GM12878 (cell line): Measurements from ENCODE around the gene CCL3. TPM values are rescaled to one million over a fixed set of nuclear protein-coding genes. Genes with fewer than 3 reads are reported as not detected.

Experiments used
- ATF7 ChIP-seq: fragments of 450-650 bp; IDR thresholded peaks from 2 replicates; pipeline ENCODE4 v1.6.1; 2016; ENCODE audit warnings: low read depth, mild to moderate bottlenecking
- BCL11A ChIP-seq: IDR thresholded peaks from 2 replicates; pipeline ENCODE4 v1.6.1; 2011; ENCODE audit warnings: low read depth, low read length
- CUX1 ChIP-seq: IDR thresholded peaks from 2 replicates; pipeline ENCODE4 v1.6.1; 2012; ENCODE audit warnings: improper control_type of control experiment, low read depth, low read length; ENCODE audit not compliant: insufficient replicate concordance
- E2F4 ChIP-seq: IDR thresholded peaks from 2 replicates; pipeline ENCODE4 v1.6.1; 2012; ENCODE audit warnings: low read depth, low read length, improper control_type of control experiment
- EED ChIP-seq: sonication (generic); IDR thresholded peaks from 2 replicates; pipeline ENCODE4 v1.6.1; 2016; ENCODE audit warnings: antibody characterized with exemption, low read depth
- EGR1 ChIP-seq, 2 experiments: IDR thresholded peaks; 1 replicate in 1 of 2; 2 replicates in 1 of 2; pipeline ENCODE4 v1.6.1; 2011 to 2012; ENCODE audit warnings: low read depth in 2 of 2, low read length in 2 of 2, borderline replicate concordance in 1 of 2, mild to moderate bottlenecking in 1 of 2, moderate library complexity in 1 of 2
- ETV6 ChIP-seq, 2 experiments: fragments of 450-650 bp in 1 of 2; IDR thresholded peaks in 1 of 2; conservative IDR thresholded peaks in 1 of 2; 2 replicates each; pipeline ENCODE4 v1.6.1; 2014; ENCODE audit warnings: antibody characterized with exemption in 1 of 2, borderline replicate concordance in 1 of 2, low read depth in 1 of 2, mild to moderate bottlenecking in 1 of 2, moderate library complexity in 1 of 2
- HDAC6 ChIP-seq: fragments of 200-600 bp; sonication (generic); IDR thresholded peaks from one replicate; pipeline ENCODE4 v1.8.0; 2017; ENCODE audit warnings: antibody characterized with exemption; ENCODE audit not compliant: unreplicated experiment
- IKZF1 ChIP-seq: fragments of 450-650 bp; conservative IDR thresholded peaks from 2 replicates; pipeline ENCODE4 v1.6.1; 2017; ENCODE audit warnings: antibody characterized with exemption, mild to moderate bottlenecking
- IKZF2 ChIP-seq, 2 experiments: fragments of 450-650 bp; IDR thresholded peaks; 2 replicates each; pipeline ENCODE4 v1.6.1; 2017; ENCODE audit warnings: mild to moderate bottlenecking in 2 of 2, moderate library complexity in 2 of 2
- JUNB ChIP-seq: IDR thresholded peaks from 2 replicates; pipeline ENCODE4 v1.6.1; 2016; ENCODE audit warnings: antibody characterized with exemption, mild to moderate bottlenecking
- MEF2B ChIP-seq: fragments of 450-650 bp; IDR thresholded peaks from 2 replicates; pipeline ENCODE4 v1.6.1; 2018; ENCODE audit warnings: mild to moderate bottlenecking, moderate library complexity; ENCODE audit not compliant: partially characterized antibody, poor library complexity, severe bottlenecking
- NFIC ChIP-seq: IDR thresholded peaks from 2 replicates; pipeline ENCODE4 v1.6.1; 2012; ENCODE audit warnings: low read depth, mild to moderate bottlenecking, inconsistent platforms, low read length, moderate library complexity
- SMAD1 ChIP-seq: fragments of 450-650 bp; IDR thresholded peaks from 2 replicates; pipeline ENCODE4 v1.6.1; 2018; ENCODE audit warnings: mild to moderate bottlenecking, low read depth; ENCODE audit not compliant: partially characterized antibody
- SMAD5 ChIP-seq: IDR thresholded peaks from 2 replicates; pipeline ENCODE4 v1.6.1; 2016; ENCODE audit warnings: antibody characterized with exemption, low read depth
- SMARCA5 ChIP-seq: fragments of 450-650 bp; IDR thresholded peaks from 2 replicates; pipeline ENCODE4 v1.6.1; 2017; ENCODE audit warnings: mild to moderate bottlenecking
- SMC3 ChIP-seq: IDR thresholded peaks from 2 replicates; pipeline ENCODE4 v1.6.1; 2011; ENCODE audit warnings: low read length, improper control_type of control experiment, borderline replicate concordance
- TARDBP ChIP-seq: IDR thresholded peaks from 2 replicates; pipeline ENCODE4 v1.6.1; 2016; ENCODE audit warnings: borderline replicate concordance
- TCF7 ChIP-seq: IDR thresholded peaks from 2 replicates; pipeline ENCODE4 v1.6.1; 2014; ENCODE audit warnings: antibody characterized with exemption, borderline replicate concordance
- ZBED1 ChIP-seq: IDR thresholded peaks from 2 replicates; pipeline ENCODE4 v1.6.1; 2016; ENCODE audit warnings: borderline replicate concordance
- ZNF217 ChIP-seq: fragments of 450-650 bp; IDR thresholded peaks from 2 replicates; pipeline ENCODE4 v1.6.1; 2017; ENCODE audit warnings: antibody characterized with exemption, mild to moderate bottlenecking
- ZNF24 ChIP-seq: fragments of 450-650 bp; IDR thresholded peaks from 2 replicates; pipeline ENCODE4 v1.6.1; 2017; ENCODE audit warnings: antibody characterized with exemption, mild to moderate bottlenecking
- polyA plus RNA-seq, 11 experiments: library from polyadenylated mRNA; depleted of rRNA in 4 of 11; unstranded in 6 of 11; stranded (reverse) in 5 of 11; fragments of >200 nt; fragmentation: Nextera tagmentation in 4 of 11; fragmentation: Illumina TruSeq in 1 of 11; extraction: Ambion mirVana in 4 of 11; extraction: Trizol in 1 of 11; gene quantifications; 1 replicate in 1 of 11; 2 replicates in 10 of 11; pipeline versions ENCODE4 v1.2.1 to v1.2.3, GENCODE V29; 2011 to 2016; ENCODE audit warnings: inconsistent platforms in 2 of 11, missing spikeins in 2 of 11, low read depth in 1 of 11
- total RNA-seq, 4 experiments: library from RNA; depleted of rRNA in 3 of 4; stranded (reverse); fragments of >200 nt in 3 of 4; fragmentation: Illumina TruSeq in 1 of 4; extraction: Trizol in 1 of 4; gene quantifications; 2 replicates each; pipeline versions ENCODE4 v1.2.1 to v1.2.3, GENCODE V29; 2013 to 2021
- TF ChIP-seq, protein P1 (sequence below): fragments of 450-650 bp; IDR thresholded peaks from 2 replicates; pipeline ENCODE4 v1.6.1; 2017; ENCODE audit warnings: low read depth, mild to moderate bottlenecking, moderate library complexity

CCL3 gene
- total and polyA plus RNA-seq, 10 of the 15 experiments (the other 5 are each of a cell fraction or from before 2014, with no cell fraction given) = 96.5 to 1,488 (median 199) TPM

DNA sequence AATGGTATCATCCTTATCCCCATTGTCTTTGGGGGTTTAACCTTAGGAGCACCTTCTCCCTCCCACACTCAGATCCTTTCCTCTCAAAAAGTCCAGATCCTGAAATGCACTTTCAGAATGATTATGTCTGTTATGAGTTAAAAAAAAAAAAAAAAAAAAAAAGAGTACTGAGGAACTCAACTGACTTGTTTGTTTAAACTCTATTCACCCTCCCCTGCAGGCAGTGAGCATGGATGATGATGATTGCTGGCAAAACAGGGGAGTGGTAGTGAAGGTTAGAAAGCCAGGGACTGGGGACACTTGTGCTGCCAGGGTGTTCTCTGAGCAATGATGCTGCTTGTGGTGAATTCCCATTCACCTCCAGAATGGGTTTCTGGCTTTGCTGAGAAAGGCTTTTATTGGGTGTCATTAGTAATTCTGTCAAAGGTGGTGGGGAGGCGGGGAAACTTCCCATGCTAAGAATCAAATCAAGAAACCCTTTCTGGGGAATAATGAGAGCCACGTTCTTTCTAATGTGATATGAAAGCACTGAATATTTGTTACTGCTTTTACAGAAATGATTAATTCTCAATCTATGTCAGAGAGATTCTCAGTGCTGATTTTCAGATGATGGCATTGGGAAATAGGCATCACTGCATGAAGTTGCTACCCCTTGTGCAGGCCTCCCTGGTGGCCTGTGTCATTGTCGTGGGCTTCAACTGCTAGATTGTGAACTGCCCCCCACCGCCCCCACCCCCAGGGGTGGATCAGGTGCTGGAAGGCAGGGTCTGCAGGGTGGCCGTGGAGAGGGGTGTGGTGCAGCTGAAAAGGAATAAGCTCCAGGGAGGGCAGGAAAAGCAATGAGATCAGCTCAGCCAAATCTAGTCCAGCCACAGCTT is 27.8 kb upstream of the CCL3 start (continued):
- TF ChIP-seq, protein P1, sequence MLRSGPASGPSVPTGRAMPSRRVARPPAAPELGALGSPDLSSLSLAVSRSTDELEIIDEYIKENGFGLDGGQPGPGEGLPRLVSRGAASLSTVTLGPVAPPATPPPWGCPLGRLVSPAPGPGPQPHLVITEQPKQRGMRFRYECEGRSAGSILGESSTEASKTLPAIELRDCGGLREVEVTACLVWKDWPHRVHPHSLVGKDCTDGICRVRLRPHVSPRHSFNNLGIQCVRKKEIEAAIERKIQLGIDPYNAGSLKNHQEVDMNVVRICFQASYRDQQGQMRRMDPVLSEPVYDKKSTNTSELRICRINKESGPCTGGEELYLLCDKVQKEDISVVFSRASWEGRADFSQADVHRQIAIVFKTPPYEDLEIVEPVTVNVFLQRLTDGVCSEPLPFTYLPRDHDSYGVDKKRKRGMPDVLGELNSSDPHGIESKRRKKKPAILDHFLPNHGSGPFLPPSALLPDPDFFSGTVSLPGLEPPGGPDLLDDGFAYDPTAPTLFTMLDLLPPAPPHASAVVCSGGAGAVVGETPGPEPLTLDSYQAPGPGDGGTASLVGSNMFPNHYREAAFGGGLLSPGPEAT = peak; percentile 72; the same call in 1 of the 2 replicates
- TF ChIP-seq ATF7 (peak; percentile 69), EGR1 (IDR thresholded peaks at IDR 0.05; ENCODE audit: borderline replicate concordance in 1 of 2, low read depth in 2 of 2, low read length in 2 of 2) (0 out of 3 replicates have a peak, but pooled peaks of 1 of the 2 experiments have one; percentile 4), IKZF1 (peak; percentile 71), ZBED1 (peak; percentile 43; the same call in 1 of the 2 replicates), IKZF2 (IDR thresholded peaks at IDR 0.05) (peak; percentile 84), ZNF217 (0 out of 2 replicates have a peak, but pooled peaks have one; percentile 31), MEF2B (peak; percentile 32), SMC3 (no peak), BCL11A (peak; percentile 53; the same call in 1 of the 2 replicates), EED (peak; percentile 73), SMARCA5 (no peak; the same call in 1 of the 2 replicates), SMAD5 (no peak), ZNF24 (no peak), HDAC6 (no peak), TCF7 (0 out of 2 replicates have a peak, but pooled peaks have one; percentile 15), ETV6 (conservative IDR thresholded peaks at IDR 0.05 in 1 of 2, IDR thresholded peaks at IDR 0.05 in 1 of 2; ENCODE audit: borderline replicate concordance in 1 of 2, low read depth in 1 of 2) (peak in 1 of 2 experiments; percentile 72; a peak in 2 of 4 replicates), CUX1 (no peak), E2F4 (no peak), NFIC (peak; percentile 89), SMAD1 (peak; percentile 26), TARDBP (no peak), JUNB (peak; percentile 70)
